LoVo (cell line): ENCODE data around the gene NFKBIA.
"Not testable (repeated sequence)": the region's sequence is repeated elsewhere in the genome, so short reads cannot be mapped to it uniquely, and the experiment has no call there.

Experiments used
- DNase-seq: peaks from one replicate; pipeline ENCODE4 v3.0.0-alpha.2; 2016; ENCODE audit warnings: low spot score

The NFKBIA gene

GRCh38 chr14:35408026-35408425 is 3.5 kb upstream of the NFKBIA start:
- DNase-seq, result no peak

DNA sequence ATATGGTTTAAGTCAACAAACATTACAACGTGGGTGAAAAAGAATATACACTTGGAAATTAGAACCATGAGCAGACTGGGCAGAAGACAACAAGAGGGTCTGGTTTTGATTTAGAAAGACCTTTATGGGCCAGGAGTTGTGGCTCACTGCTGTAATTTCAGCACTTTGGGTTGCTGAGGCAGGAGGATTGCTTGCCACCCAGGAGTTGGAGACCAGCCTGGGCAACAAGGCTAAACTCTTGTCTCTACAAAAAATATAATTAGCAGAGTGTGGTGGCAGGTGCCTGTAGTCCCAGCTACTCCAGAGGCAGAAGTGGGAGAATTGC is 2.7 kb upstream of the NFKBIA start:
- DNase-seq, result no peak

GRCh38 chr14:35406506-35407305 is 2.2 kb upstream of the NFKBIA start:
- DNase-seq, result peak; percentile 74

- DNase-seq, result no peak
Observed at GRCh38 chr14:35406090-35406489, 1.5 kb upstream of the NFKBIA start.

DNA sequence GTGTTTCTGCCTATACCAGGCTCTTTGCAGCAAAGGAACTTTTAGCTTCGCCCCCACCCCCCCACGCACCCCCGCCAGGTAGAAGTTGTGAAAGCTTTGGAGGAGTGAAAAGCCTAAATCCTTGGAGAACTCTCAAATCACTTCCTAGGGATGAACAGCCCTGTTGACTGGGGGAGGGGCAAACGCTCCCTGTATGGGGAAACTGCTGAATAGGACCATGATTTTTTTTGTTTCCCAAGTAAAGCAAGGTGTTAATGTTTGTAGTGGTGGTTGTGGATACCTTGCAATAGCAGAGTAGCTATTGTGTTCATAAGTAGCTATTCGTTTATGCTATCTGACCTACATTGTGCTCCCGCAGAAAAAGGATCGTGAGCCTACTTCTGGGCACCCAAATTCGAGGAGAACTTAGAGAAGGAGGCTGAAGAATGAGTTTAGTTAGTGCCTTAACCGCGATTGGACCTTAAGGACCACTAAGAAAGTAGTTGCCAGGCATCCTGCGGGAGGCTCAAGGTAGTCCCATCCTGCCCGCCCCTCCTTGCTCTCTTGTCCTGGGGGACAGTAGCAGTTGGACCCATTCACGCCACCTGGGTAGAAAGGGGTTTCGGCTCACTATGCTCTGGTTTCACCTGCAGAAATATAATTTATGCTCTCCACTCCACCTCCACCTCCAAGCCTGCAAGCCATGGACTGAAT is 901 bp upstream of the NFKBIA start:
- DNase-seq, result no peak

GRCh38 chr14:35403603-35404448 is 723 bp downstream of the NFKBIA start:
- DNase-seq, result peak; percentile 93

- no peak for DNase-seq
Observed at GRCh38 chr14:35403114-35403602, 1.4 kb downstream of the NFKBIA start.

DNA sequence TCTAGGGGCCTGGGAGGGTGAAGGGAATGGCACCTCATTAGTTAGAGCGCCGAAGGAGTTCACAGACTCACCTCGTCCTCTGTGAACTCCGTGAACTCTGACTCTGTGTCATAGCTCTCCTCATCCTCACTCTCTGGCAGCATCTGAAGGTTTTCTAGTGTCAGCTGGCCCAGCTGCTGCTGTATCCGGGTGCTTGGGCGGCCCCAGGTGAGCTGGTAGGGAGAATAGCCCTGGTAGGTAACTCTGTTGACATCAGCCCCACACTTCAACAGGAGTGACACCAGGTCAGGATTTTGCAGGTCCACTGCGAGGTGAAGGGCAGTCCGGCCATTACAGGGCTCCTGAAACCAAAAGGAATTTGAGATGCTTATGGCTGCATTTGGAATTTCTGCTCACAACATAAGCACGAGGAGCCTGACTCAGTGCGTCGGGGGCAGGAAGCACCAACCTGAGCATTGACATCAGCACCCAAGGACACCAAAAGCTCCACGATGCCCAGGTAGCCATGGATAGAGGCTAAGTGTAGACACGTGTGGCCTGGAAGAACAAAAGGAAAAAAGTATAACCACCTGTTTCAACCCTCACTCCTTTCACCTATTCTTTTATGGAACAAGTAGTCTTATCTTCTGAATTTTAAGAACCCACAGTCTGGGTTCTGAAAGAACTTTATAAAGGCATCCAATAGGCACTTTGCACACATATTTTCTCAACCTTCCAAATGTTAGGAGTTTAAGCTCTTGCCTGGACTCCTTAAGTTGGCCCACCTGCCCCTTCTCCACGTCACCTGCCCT is 2.0 kb downstream of the NFKBIA start:
- no peak for DNase-seq

DNA sequence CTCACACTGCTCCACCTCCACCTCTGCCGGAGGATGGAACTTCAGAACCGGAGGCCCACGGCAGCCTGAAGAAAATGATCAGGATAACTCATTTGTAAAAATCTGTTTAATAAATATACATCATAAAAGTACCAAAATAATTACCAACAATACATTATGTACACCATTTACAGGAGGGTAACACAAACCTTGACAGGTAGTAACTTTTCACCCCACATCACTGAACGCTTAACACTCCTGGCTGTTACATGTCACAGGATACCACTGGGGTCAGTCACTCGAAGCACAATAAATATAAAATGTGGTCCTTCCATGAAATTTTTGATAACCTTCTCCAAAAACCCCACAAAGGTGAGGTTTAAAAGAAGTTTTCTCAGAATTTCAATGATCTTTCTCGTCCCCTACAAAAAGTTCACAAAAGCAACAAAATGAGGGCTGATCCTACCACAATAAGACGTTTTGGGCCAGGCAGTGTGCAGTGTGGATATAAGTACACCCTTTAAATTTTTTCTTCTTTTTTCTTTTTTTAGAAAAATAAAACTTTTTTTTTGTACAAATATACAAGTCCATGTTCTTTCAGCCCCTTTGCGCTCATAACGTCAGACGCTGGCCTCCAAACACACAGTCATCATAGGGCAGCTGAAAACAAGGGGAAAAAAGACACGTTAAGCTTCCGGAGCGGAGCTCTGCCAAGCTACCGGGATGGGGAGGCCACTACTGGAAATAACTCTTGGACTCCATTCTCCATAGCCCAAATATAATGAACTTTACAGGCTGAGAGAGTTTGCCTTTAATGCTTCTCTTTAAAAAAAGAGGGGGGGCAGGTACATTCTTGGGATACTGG is 2.9 kb downstream of the NFKBIA start:
- DNase-seq, result no peak

DNA sequence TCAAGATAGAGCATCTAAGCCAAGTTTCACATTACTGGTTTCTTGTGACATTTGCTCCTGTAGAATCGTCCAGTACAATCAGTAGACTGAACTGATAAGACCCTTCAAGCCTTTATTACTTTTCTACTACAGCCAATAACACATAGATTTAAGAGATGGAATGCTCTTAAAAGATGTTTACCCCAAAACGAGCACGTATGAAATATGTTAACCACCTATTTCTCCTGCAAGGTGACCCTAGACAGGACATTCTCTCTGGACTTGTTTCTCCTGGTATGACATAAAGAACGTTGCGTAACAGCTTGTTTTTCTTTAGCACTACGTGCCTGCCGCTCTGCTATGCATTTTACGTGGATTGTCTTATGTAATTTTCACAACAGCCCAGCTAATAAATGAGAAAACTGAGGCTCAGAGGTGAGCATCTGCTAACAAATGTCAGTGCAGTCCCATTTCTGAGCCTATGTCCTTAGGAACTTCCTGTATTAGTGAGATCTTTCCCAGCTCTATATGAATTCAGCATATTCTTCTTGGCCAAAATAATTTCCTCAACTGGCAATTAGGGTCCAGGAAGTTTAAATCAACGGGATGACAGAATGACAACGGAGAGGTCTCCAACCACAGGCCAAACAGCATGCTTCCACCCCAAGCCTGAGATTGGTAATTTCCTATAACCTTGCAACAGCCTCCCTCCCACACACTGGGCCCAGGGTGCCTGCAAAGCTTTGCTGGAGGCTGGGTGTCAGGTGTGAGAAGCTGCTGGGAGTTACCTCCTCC is 3.7 kb downstream of the NFKBIA start:
- no peak for DNase-seq

DNA sequence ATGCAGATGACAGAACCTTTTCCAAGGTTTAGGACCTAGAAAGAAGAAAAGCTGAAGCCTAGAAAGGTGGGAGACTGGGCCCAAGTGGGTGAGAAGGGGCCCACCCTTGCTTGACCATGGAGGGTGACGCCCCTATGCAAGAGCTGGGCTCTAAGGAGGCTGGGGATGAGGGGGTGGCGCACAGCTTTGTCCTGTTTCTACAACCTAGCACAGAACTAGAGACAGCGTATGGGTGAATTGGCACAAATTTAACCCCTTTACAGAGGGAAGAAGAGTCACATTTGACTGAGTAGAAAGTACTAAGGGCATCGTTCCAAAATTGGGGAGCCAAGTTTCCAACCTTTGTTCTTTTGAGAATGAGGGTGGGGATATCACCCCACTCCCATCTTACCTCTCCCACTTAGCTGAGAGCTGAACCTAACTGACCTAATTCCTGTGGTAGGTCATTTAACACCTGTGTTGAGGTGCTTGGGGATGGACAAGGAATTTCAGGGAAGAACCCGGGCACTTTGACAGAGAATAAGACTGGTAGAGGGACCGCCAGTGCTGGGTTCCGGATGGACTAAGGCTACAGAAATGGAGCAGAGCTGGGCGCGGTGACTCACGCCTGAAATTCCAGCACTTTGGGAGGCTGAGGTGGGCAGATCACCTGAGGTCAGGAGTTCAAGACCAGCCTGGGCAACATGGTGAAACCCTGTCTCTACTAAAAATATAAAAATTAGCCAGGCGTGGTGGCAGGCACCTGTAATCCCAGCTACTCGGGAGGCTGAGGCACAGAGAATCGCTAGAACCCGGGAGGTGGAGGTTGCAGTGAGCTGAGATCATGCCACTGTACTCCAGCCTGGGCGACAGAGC is 5.2 kb downstream of the NFKBIA start:
- no peak for DNase-seq

DNA sequence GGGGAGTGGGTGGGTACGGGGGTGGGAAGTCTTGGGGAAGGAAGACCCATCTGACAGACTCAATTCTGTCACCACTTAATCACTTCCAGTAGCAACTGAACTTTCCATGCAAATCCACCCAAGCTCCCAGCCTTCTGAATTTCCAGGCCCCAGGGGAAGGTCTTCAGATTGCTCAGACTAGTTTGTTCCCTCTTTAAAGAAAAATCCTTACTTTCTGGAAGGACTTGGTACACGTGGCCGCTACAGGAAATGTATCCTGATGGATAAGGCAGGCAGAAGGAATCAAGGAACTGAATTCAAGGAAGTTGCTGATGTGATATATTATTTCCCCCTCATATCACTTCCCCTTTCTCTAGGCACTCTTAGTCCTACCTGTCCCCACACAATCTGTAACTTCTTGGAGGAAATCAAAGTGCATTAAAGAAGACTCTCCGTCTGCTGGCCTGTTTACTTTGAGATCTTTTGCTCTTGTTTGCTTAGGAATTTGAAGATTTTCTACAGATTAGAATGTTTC is 6.4 kb downstream of the NFKBIA start:
- DNase-seq, result no peak

DNA sequence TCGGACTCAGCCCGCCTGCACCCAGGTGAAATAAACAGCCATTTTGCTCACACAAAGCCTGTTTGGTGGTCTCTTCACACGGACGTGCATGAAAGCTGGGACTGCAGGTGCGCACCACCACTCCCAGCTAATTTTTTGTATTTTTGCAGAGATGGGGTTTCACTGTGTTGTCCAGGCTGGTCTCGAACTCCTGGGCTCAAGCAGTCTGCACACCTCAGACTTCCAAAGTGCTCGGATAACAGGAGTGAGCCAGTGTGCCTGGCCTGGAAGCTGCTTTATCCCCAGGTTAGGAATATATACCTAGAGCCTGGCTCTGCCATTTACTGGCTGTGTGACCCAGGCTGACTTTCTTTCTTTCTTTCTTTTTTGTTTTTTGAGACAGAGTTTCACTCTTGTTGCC is 7.9 kb downstream of the NFKBIA start:
- DNase-seq, result not testable (repeated sequence)

DNA sequence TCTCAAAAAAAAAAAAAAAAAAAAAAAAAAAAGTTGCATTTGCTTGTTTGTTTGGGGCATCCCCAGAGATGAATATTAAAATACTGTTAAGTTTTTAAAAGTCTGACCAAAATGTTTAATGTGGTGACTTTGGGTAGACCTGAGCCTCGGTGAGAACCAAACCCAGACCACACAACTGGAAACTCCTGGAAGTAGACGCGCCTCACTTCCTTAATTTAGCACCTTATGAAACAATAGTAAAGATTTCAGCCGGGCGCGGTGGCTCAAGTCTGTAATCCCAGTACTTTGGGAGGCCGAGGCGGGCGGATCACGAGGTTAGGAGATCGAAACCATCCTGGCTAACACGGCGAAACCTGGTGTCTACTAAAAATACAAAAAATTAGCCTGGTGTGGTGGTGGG is 9.3 kb downstream of the NFKBIA start:
- DNase-seq, result no peak

GRCh38 chr14:35394326-35395013 is 10.1 kb downstream of the NFKBIA start:
- no peak for DNase-seq

DNA sequence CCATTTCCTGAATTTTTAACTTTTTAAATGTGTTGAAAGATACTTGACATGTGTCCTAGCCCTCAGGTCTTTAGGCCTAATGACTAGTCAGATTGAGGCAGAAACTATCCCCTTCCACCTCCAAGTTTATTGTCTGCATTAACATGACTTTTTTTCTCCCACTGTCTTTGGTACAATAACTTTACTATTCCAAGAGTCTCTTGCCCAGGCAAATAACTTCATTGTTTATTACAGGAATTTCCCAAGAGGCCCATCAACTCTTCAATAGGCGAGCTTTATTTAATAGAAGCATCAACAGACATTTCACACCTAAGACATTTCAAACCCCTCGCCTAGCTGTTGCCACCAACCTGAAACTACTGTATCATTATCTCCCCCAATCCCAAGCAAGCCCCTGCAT is 10.7 kb downstream of the NFKBIA start:
- no peak for DNase-seq

GRCh38 chr14:35392103-35392502 is 12.4 kb downstream of the NFKBIA start:
- DNase-seq, result no peak

- no peak for DNase-seq
Observed at GRCh38 chr14:35391388-35391710, 13.2 kb downstream of the NFKBIA start.
